Brain pericyte (primary cell): ENCODE results near the gene GNB1.

Source experiments
- DNase-seq: peaks from one replicate; pipeline ENCODE4 v3.0.0-alpha.2; 2012; ENCODE audit warnings: low read depth, low spot score

GNB1 gene

DNA sequence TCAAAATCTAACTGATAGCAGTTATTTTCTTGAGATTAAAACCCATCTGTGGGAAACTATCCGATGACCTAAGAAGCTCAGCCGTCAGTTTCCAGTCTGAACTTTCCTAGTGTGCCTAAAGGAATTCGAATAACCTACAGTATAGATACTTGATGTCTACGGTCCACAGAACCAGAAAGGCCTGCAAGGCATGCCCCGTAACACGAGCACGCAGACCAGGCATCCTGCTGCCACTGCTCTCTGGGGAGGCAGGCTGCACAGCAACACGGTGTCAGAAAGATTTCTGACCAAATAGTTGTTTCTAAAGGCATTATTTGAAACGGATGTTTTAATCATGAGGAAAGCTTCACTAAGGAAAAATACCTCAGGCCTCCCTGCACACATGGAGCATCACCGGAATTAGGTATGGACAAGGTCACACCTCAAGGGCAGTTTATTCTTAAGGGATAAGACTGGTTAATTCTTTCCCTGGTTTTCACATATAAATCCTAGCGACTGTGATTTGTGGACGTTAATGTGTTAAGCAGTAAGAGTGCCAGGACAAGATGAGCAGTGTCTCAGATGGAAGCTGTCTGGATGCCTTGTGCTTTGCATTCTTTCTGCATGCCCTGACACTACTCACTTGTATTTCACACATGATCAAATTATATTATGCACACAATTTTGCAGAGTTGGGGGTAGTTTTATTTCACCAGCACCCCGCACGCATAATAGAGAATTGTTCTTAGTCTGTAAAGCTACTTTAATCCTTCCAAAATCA is 63.6 kb downstream of the GNB1 start:
- no peak for DNase-seq

DNA sequence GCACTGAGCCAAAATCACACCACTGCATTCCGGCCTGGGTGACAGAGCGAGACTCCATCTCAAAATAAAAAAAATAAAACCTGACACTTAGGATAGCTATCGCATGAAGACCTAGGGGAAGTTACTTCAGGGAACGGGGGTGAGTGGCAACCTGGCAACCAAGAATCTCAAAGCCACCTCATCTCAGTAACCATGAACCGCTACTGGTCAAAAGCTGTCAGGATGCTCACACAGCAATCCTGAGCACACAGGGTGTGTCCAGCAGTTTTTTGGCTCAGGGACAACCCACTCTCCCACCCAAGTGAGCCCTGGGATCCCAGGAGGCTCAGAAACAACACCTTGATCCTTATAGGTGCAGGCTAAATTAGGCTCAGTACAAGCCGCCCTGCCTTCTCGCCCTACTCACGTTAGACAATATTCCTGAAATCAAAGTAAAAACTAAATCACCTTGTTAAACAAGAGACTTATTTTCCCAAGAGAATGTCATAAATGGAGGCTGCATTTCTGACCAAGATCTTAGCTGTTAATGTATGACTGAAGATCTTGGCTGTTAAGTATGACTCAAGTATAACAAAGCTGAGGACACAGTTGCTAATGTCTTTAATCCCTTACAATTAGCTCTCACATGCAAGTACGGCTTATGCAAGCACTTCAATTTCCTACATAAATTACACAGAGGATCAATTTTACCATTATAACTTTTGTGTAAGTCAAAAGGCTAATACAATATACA is 64.4 kb downstream of the GNB1 start:
- no peak for DNase-seq

DNA sequence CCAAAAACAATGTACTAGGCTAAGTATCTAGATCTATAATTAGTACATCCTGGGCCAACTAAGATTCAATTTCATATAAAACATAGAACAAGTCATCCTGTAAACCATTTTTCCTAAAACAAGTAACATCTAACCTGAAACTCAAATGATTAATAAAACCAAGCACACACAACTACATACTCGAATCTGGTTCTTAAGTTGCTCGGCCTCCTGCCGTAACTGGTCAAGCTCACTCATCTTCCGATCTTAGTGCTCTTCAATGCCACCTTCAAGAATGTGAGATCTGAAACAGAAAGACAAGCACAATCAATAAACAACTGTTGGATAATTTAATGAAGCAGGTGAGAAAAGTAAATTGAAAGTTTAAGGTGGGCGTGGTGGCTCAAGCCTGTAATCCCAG is 65.7 kb downstream of the GNB1 start:
- no peak for DNase-seq

DNA sequence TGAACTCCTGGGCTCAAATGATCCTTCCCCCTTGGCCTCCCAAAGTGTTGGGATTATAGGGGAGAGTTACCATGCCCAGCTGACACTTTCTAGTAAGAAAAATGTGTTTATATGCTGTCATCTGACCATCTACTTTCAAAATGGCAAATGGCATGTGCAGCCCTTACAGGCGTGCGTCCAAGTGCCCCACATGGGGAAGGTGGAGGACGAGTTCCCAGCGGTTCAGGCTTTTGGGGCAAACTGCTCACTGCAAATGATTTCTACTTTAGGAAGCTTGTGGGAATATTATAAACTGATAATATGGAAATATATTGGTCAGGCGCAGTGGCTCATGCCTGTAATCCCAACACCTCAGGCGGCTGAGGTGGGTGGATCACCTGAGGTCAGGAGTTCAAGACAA is 71.1 kb downstream of the GNB1 start:
- DNase-seq = no peak

DNA sequence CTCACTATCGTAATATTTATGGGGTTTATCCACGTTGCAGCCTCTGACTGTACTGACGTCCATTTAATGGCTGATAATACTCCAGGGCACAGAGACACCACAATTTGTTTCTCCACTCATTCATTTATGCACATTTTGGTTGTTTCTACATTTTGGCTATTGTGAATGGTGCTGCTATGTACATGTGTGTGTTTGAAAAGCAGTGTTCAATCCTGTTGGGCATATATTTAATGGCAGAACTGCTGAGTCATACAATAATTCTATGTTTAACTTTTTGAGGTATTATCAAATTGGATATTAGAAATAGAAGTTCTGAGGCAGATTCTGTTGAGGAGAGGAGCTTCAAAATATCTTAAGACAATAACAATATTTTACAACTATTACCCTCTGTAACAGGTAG is 73.7 kb downstream of the GNB1 start:
- DNase-seq = no peak

DNA sequence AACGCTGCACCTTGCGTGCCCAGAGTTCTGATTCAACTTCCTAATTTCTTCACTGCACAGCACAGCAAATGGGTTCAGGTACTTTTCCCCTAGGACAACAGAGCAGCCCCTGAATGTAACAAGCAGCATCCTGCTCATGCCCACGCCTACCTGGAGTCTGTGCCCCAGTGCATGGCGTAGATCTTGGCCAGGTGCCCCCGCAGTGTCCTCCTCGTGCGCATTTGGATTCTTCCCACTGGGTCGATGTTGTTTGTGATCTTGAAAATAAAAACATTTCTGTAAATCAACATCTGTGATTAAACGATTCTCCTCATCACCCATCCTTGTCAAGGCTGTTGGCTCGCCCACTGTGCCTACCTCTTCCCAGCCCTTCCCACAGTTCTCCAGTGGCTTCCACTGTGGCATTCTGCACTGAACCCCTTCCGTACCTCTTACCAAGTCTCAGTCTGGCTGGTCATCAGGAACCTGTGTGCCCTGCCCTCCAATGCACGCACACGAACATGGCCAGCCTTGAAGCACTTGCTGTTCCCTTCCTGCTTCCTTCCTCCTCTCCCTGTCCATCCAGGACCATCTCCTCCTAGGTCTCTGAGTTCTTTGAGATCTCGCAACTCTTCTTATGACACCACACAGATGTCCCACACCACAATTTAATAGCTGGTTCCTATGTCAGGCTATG is 75.1 kb downstream of the GNB1 start:
- DNase-seq = no peak

DNA sequence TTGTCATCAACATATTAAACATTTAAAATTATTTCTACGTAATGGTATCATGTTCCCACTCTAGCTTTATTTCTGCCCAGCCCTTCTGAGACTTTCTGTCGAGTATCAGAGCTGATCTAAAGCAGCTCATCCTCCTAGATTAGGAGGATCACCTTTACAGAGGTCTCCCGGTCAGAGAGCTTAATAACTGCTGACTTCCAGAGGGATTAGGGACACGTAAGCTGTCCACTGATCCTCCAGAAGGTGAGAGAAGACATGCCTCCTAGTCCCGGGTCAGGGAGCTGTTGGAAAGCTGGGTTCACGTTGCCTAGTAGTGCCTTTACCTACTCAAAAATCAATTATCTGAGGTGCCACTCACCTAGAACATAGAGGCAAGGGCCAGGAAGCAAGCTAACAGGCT is 81.4 kb downstream of the GNB1 start:
- DNase-seq = no peak

DNA sequence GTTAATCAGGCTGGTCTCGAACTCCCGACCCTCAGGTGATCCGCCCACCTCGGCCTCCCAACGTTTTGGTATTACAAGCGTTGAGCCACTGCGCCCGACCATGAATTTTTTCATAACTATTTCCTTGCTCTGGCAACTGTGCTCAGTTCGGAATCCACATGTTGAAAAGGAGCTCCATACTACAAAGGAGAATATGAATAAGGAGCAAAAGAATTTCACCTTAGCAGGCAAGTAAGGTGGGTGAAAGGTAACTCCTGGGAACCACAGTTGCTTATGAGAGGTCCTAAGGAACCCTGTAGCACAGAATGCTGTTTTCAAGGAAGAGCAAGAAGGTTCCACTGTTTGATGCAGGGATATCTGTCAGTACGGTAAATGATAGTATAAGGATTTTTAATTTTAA is 82.7 kb downstream of the GNB1 start:
- DNase-seq = no peak

DNA sequence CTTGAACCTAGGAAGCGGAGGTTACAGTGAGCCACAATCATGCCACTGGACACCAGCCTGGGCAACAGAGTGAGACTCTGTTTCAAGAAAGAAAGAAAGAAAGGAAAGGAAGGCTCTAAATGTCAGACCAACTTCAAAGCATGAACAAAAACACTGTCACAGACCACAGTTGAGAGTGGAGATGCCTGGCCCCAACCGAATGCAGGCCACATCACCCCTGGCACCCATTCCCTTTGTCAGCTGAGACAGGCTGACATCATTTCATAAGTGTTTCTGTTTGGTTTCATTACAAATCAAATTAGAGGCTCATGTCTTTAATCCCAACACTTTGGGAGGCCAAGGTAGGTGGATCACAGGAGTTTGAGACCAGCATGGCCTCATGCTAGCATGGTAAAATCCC is 84.0 kb downstream of the GNB1 start:
- no peak for DNase-seq

DNA sequence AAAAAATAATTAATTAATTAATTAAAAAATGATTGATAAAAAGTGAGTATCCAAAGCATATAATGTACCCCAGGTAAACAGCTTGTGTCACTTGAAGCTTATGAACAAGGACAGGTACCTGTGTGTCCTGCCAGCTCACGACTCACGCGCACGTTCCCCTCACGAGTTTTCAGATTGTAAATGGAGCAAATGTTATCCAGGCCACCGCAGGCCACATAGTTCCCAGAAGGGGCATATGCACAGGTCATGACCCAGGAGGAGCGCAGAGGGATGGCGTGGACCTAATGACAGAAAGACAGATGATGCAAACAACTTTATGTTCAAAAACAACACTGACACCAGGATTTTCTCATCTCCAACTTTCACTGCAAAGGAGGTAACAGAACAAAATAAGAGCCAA is 86.6 kb downstream of the GNB1 start:
- no peak for DNase-seq

DNA sequence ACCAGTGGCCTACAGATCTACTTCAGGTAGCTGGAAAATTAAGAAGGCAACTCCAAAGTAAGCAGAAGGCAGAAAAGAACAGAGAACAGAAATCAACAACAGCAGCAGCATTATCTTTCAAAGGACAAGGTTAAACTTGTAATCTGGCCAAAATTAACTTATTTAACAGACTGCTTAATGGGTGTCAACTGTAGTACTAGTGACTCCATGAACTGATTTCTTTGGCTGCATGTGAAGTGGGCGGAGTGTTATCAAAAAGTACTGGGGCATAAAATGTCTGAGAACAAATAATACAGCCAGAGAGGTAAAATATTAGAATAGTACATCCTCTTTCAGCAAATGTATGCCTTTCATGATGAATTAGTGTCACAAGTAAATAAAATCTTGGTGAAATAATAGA is 88.0 kb downstream of the GNB1 start:
- DNase-seq = no peak

DNA sequence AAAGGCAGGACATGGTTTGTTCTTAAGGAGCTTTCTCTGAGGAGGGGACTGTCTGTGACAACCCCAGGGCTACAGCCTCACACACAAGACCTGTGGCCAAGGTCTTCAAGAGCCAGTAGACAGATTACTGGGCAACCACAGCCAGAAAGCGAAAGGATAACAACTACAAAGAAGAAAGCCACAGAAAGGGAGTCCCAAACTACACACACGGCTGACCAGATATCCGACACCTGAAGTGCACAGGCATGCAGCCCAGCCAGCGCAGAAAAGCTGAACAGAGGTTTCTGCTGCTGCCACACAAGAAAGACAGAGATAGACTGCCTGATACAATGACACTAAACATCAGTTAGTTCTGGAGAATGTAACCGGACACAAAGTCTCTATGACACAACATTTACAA is 91.2 kb downstream of the GNB1 start:
- DNase-seq = no peak

DNA sequence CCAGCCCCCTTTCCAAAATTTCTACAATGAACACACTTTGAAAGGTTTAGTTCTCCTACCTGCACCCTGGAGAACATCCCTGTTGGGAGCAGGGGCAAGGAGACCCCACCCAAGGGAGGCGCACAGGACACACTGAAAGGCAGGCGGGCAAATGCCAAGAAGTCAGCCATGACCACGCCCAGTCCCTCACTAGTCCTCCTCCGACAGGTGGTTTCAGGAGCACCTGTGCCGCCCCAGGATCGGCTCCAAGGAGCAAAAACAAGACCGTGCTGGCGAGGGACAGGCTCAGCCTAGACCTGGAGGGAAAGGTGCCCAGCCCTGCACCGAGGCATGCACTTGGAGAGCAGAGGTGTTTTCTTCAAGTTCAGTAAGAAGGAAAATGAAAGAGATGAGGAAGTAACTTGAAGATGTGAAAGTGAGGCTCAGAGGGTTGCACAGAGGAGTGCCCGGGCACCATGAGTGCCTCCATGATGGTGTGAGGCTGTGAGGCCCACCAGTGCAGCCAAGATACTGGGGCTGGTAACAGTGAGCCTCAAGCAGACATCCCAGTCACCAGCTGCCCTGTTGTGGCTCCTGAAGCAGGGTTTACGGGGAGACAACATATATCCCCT is 93.1 kb downstream of the GNB1 start:
- no peak for DNase-seq

DNA sequence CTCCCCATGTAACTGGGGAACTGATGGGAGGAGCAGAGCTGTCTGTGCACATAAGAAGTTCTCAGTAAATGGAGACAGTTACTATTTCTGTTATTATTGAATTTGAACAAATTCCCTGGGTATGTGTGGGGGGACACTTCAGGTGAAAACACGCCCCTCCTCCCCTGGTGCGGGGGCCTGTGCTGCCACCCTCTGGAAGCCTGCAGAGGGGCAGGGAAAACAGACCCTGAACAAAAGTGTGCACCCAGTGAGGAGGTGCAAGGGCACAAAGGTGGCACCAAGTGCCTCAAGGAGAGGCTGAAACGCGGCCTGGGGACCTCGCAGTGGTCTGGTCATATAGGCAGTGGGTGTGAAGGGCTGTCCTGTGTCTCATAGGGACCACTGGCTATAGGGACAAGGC is 94.4 kb downstream of the GNB1 start:
- no peak for DNase-seq

DNA sequence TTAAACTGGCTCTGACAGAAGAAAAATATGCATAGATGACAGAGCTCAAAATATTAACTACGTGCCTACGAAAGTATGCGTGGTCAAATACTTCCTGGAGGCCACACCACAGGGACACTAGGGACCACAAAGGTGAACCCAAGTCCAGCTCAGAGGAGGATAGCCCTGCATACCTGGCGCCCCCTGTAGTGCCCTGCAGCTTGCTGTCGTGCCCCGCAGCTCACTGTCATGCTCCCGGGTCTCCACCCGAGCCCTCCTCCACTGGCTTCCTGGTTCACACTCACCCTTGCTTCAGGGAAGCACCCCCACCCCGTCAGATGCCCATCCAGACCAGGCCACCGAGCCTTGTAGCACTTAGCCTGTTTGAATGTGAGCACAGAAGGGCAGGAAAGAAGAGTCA is 95.9 kb downstream of the GNB1 start:
- no peak for DNase-seq

DNA sequence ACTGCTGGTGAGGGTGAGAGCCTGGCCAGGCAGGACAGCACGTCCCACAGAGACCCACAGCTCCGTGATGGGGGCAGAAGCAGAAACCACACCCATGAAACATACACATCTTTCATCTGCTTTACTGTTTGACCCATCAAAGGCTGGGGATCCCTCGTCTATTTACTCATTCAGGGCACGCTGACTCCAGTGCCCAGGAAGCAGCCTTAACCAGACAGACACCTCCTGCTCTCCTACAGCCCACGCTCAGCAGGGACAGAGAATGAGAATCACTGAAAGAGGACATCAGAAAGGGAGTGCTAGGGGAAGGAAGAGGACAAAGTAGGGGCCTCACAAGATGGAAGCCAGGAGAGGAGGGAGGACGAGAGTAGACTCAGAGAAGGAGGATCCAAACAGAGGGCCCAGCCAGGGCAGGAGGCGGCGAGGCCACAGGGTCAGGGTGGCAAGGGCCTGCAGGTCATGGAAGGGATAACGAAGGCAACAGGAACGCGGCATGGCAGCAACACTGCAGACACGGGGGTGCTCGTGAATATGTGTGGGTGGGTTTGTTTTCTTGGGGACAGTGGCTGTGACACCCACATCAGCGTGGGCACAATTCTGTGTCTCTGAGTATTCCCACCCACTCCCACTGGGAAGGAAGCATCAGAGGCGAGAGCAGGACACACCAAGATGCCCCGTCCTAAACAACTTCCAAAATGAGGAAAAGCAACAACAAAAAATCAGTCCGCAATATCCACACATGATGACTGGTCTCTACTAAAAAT is 97.2 kb downstream of the GNB1 start:
- DNase-seq = no peak

DNA sequence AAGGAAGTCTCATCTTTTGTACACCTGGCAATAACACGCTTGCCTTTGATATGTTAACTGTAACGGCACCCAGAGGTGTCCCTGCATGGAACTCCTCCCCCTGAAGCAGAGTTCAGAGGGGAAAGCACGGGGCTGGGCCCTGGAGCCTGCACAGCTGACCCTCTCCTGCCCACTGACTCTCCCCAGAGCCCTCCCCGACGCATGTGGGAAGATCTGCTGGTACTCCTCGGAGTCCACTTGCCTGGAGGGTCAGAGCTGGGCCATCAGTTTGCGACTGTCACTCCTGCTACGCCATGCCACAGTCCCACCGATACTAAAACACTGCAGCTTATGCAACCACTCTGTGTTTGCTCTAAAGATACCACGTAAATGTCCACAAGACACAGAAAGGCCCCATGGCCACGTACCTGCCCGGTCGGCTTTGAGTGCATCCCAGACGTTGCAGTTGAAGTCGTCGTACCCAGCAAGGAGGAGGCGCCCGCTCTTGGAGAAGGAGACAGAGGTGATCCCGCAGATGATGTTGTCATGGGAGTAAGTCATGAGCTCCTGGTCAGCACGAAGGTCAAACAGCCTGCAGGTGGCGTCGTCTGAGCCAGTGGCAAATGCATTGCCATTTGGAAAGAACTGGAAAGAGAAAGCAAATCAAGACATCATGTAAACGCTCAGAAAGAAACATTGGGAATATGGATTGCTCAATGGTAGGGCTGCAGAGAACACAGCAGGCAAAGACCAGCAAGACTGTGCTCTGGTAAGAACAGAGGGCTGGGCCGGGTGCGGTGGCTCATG is 102.0 kb downstream of the GNB1 start:
- no peak for DNase-seq

DNA sequence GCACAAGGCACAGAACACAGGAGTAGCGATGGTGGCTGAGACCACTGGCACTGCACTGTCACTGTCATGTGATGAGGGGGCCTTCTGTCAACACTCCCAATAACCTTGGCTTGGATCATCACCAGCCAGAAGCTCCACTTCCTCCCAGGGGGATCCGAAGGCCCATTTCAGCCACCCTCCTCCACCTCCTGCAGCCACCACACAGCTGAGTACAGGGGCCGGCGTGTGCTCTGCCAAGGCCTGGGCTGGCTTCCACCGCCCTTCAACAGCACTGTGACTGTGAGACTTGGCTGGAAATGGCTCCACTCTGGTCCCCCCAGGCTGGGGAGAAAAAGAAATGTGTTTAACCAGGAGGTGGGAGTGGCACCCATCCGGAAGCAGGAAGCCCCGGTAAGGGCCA is 102.8 kb downstream of the GNB1 start:
- DNase-seq = no peak

DNA sequence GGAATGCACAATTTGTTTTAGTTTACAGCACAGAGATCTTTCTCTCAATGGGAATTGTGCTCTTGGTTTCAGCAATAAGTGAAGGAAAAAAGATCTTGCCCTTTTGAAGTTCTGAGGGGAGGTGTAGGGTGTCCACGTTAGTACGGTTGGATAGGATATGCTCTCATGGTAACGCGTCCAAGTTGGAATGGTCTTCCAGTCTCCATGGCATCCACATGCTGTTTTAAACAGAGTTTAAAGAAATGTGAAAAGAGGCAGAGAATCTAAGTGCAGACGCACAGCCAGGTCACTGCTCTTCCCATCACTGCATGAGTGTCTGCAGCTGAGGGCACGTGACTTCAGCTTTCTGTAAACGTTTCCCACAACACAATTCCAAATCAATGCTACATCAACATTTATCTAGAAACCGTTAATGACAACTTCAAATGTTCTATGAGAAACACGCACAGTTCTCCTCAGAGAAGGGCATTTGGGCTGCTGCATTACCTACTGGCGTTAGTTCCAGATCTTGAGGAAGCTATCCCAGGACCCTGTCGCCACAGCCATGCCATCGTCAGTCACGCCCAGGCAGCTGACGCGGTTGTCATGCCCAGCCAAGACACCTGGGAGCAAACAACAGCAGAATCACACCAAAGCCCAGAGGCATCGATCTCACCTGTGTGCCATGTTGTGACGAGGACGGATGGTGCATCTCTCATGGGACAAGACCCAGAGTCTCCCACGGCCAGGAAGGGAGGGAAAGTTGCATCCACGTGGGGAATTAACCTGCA is 103.9 kb downstream of the GNB1 start:
- no peak for DNase-seq

DNA sequence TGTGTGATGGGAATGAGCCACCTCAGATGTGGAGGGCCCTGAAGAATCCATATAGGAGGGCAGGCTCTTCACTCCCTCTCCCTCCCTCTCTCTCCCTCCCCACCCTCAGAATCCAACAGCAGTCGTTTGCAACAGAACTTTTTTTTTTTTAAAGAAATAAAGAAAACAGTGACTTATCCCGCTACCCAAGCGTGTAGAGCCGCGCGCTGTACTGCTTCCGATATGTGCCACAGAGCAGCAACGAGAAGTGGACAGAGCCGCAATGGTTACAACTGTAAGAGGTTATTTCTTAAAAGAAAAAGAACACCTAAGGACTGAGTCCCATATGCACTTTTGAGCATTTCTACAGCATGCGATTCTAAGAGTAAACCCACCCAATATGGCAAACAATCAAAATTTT is 105.2 kb downstream of the GNB1 start:
- no peak for DNase-seq
